ENCODE results near the gene EPHA7.

Gene EPHA7

GRCh38 chr6:93272896-93273295, 146.5 kb downstream of the EPHA7 start:
- Mint-ChIP-seq H3K4me3 (no peak overlapping the region), H3K27ac (no peak overlapping the region), H3K9me3 (ENCODE audit: low read depth) (peaks cover 4% of the 10 kb centered on the region), H3K36me3 (no peaks in the 10 kb centered on the region), H3K27me3 (no peaks in the 10 kb centered on the region), H3K4me1 (ENCODE audit: low read depth) (no peaks in the 10 kb centered on the region)

- no peak overlapping the region for H3K4me3 Mint-ChIP-seq
- H3K27ac Mint-ChIP-seq: no peak overlapping the region
- peaks cover 4% of the 10 kb centered on the region for H3K9me3 Mint-ChIP-seq (ENCODE audit: low read depth)
- H3K4me1 Mint-ChIP-seq (ENCODE audit: low read depth): no peaks in the 10 kb centered on the region
- no peaks in the 10 kb centered on the region for H3K36me3 Mint-ChIP-seq
- no peaks in the 10 kb centered on the region for H3K27me3 Mint-ChIP-seq
These were observed 147.1 kb downstream of the EPHA7 start for GRCh38 chr6:93272211-93272610.

- Mint-ChIP-seq H3K36me3 (no peaks in the 10 kb centered on the region), H3K9me3 (ENCODE audit: low read depth) (peaks cover 4% of the 10 kb centered on the region), H3K4me3 (no peak overlapping the region), H3K27me3 (no peaks in the 10 kb centered on the region), H3K4me1 (ENCODE audit: low read depth) (no peaks in the 10 kb centered on the region), H3K27ac (no peak overlapping the region)
These were observed 153.1 kb downstream of the EPHA7 start for GRCh38 chr6:93266116-93266817.

- peaks cover 4% of the 10 kb centered on the region for H3K9me3 Mint-ChIP-seq (ENCODE audit: low read depth)
- H3K4me3 Mint-ChIP-seq: no peak overlapping the region
- no peak overlapping the region for H3K27ac Mint-ChIP-seq
- no peaks in the 10 kb centered on the region for H3K4me1 Mint-ChIP-seq (ENCODE audit: low read depth)
- no peaks in the 10 kb centered on the region for H3K27me3 Mint-ChIP-seq
- H3K36me3 Mint-ChIP-seq: no peaks in the 10 kb centered on the region
These were observed 158.5 kb downstream of the EPHA7 start for GRCh38 chr6:93260881-93261280.

GRCh38 chr6:93259332-93259731, 160.0 kb downstream of the EPHA7 start:
- H3K4me3 Mint-ChIP-seq: no peak overlapping the region
- peaks cover 4% of the 10 kb centered on the region for H3K9me3 Mint-ChIP-seq (ENCODE audit: low read depth)
- H3K27me3 Mint-ChIP-seq: no peaks in the 10 kb centered on the region
- H3K36me3 Mint-ChIP-seq: no peaks in the 10 kb centered on the region
- no peak overlapping the region for H3K27ac Mint-ChIP-seq
- no peaks in the 10 kb centered on the region for H3K4me1 Mint-ChIP-seq (ENCODE audit: low read depth)

GRCh38 chr6:93252930-93253329, 166.4 kb downstream of the EPHA7 start:
- no peaks in the 10 kb centered on the region for H3K9me3 Mint-ChIP-seq (ENCODE audit: low read depth)
- no peaks in the 10 kb centered on the region for H3K27me3 Mint-ChIP-seq
- no peak overlapping the region for H3K27ac Mint-ChIP-seq
- H3K4me3 Mint-ChIP-seq: no peak overlapping the region
- no peaks in the 10 kb centered on the region for H3K4me1 Mint-ChIP-seq (ENCODE audit: low read depth)
- H3K36me3 Mint-ChIP-seq: no peaks in the 10 kb centered on the region

- H3K36me3 Mint-ChIP-seq: no peaks in the 10 kb centered on the region
- H3K9me3 Mint-ChIP-seq (ENCODE audit: low read depth): no peaks in the 10 kb centered on the region
- H3K4me1 Mint-ChIP-seq (ENCODE audit: low read depth): no peaks in the 10 kb centered on the region
- H3K27me3 Mint-ChIP-seq: no peaks in the 10 kb centered on the region
- no peak overlapping the region for H3K27ac Mint-ChIP-seq
- H3K4me3 Mint-ChIP-seq: no peak overlapping the region
These were observed 170.7 kb downstream of the EPHA7 start for GRCh38 chr6:93248631-93249030.

GRCh38 chr6:93243231-93243778, 176.1 kb downstream of the EPHA7 start:
- no peaks in the 10 kb centered on the region for H3K27me3 Mint-ChIP-seq
- H3K27ac Mint-ChIP-seq: no peak overlapping the region

GRCh38 chr6:93242049-93242448, 177.3 kb downstream of the EPHA7 start:
- no peaks in the 10 kb centered on the region for H3K4me1 Mint-ChIP-seq (ENCODE audit: low read depth)
- no peaks in the 10 kb centered on the region for H3K9me3 Mint-ChIP-seq (ENCODE audit: low read depth)
- no peak overlapping the region for H3K27ac Mint-ChIP-seq
- no peaks in the 10 kb centered on the region for H3K27me3 Mint-ChIP-seq
- no peaks in the 10 kb centered on the region for H3K36me3 Mint-ChIP-seq
- no peak overlapping the region for H3K4me3 Mint-ChIP-seq

More at GRCh38 chr6:93243231-93243778, 176.1 kb downstream of the EPHA7 start:
- Mint-ChIP-seq H3K4me3 (no peak overlapping the region), H3K9me3 (ENCODE audit: low read depth) (no peaks in the 10 kb centered on the region), H3K4me1 (ENCODE audit: low read depth) (no peaks in the 10 kb centered on the region), H3K36me3 (no peaks in the 10 kb centered on the region)

GRCh38 chr6:93238632-93239031, 180.7 kb downstream of the EPHA7 start:
- Mint-ChIP-seq H3K4me3 (no peak overlapping the region), H3K36me3 (no peaks in the 10 kb centered on the region), H3K27me3 (no peaks in the 10 kb centered on the region), H3K27ac (no peak overlapping the region), H3K4me1 (ENCODE audit: low read depth) (no peaks in the 10 kb centered on the region), H3K9me3 (ENCODE audit: low read depth) (no peaks in the 10 kb centered on the region)

- no peak overlapping the region for H3K4me3 Mint-ChIP-seq
- no peak overlapping the region for H3K27ac Mint-ChIP-seq
- no peaks in the 10 kb centered on the region for H3K36me3 Mint-ChIP-seq
- no peaks in the 10 kb centered on the region for H3K9me3 Mint-ChIP-seq (ENCODE audit: low read depth)
- H3K4me1 Mint-ChIP-seq (ENCODE audit: low read depth): no peaks in the 10 kb centered on the region
- no peaks in the 10 kb centered on the region for H3K27me3 Mint-ChIP-seq
These were observed 183.6 kb downstream of the EPHA7 start for GRCh38 chr6:93235775-93236174.

GRCh38 chr6:93226822-93227221, 192.5 kb downstream of the EPHA7 start:
- Mint-ChIP-seq H3K4me1 (ENCODE audit: low read depth) (no peaks in the 10 kb centered on the region), H3K27me3 (no peaks in the 10 kb centered on the region), H3K4me3 (no peak overlapping the region), H3K27ac (no peak overlapping the region), H3K36me3 (no peaks in the 10 kb centered on the region), H3K9me3 (ENCODE audit: low read depth) (no peaks in the 10 kb centered on the region)

GRCh38 chr6:93222071-93222851, 197.1 kb downstream of the EPHA7 start:
- Mint-ChIP-seq H3K4me1 (ENCODE audit: low read depth) (no peaks in the 10 kb centered on the region), H3K27ac (no peak overlapping the region), H3K4me3 (no peak overlapping the region), H3K9me3 (ENCODE audit: low read depth) (no peaks in the 10 kb centered on the region), H3K27me3 (no peaks in the 10 kb centered on the region), H3K36me3 (no peaks in the 10 kb centered on the region)

- Mint-ChIP-seq H3K4me3 (no peak overlapping the region), H3K27me3 (no peaks in the 10 kb centered on the region), H3K9me3 (ENCODE audit: low read depth) (peaks cover 7% of the 10 kb centered on the region), H3K27ac (no peak overlapping the region), H3K36me3 (no peaks in the 10 kb centered on the region), H3K4me1 (ENCODE audit: low read depth) (no peaks in the 10 kb centered on the region)
These were observed 199.9 kb downstream of the EPHA7 start for GRCh38 chr6:93219447-93219846.

- Mint-ChIP-seq H3K27ac (no peak overlapping the region), H3K27me3 (no peaks in the 10 kb centered on the region), H3K36me3 (no peaks in the 10 kb centered on the region), H3K4me3 (no peak overlapping the region), H3K4me1 (ENCODE audit: low read depth) (no peaks in the 10 kb centered on the region), H3K9me3 (ENCODE audit: low read depth) (peaks cover 7% of the 10 kb centered on the region)
These were observed 201.3 kb downstream of the EPHA7 start for GRCh38 chr6:93218096-93218495.

All from activated naive CD8-positive, alpha-beta T cell (primary cell).